SU-DHL-6 (cell line): ENCODE data around the gene MEIS3.
A peak's percentile ranks its signal among the peaks of the same experiment; 100 is the strongest.

Source experiments
- CTCF ChIP-seq: fragments of 200-600 bp; sonication (generic); IDR thresholded peaks from one replicate; pipeline ENCODE4 v1.5.1; 2017; ENCODE audit warnings: antibody characterized with exemption, mild to moderate bottlenecking, low read length, moderate library complexity; ENCODE audit not compliant: insufficient read depth, poor library complexity, severe bottlenecking
- EZH2phosphoT487 ChIP-seq: fragments of 200-600 bp; sonication (generic), shearing (Covaris generic); conservative IDR thresholded peaks from 2 replicates; pipeline ENCODE4 v1.6.1; 2018; ENCODE audit warnings: mild to moderate bottlenecking, antibody characterized with exemption, low read length, moderate library complexity, mixed read lengths

GRCh38 chr19:47436712-47437401 lies 17.5 kb upstream of the MEIS3 start:
- TF ChIP-seq EZH2phosphoT487 (no peak), CTCF (peak; percentile 86)
